Nephron progenitor cell (in vitro differentiated cells): ENCODE data around the gene RTN4RL1.
A peak's percentile ranks its signal among the peaks of the same experiment; 100 is the strongest.

Experiments
- DNase-seq: peaks from one replicate; pipeline ENCODE4 v3.0.0; 2021
- H3K27ac Mint-ChIP-seq: 2 replicates; pipeline ENCODE4 v1.8.0; 2021; ENCODE audit warnings: mild to moderate bottlenecking, moderate library complexity, mixed read lengths
- H3K27me3 Mint-ChIP-seq: 2 replicates; pipeline ENCODE4 v1.8.0; 2021; ENCODE audit warnings: mild to moderate bottlenecking, low read depth, mixed read lengths; ENCODE audit not compliant: poor library complexity
- H3K36me3 Mint-ChIP-seq: 2 replicates; pipeline ENCODE4 v1.8.0; 2021; ENCODE audit warnings: low read depth, mixed read lengths
- H3K4me1 Mint-ChIP-seq: 2 replicates; pipeline ENCODE4 v1.8.0; 2021; ENCODE audit warnings: mixed read lengths
- H3K4me3 Mint-ChIP-seq: 2 replicates; pipeline ENCODE4 v1.8.0; 2021; ENCODE audit warnings: mild to moderate bottlenecking, moderate library complexity, mixed read lengths
- H3K9me3 Mint-ChIP-seq: 2 replicates; pipeline ENCODE4 v1.8.0; 2021; ENCODE audit warnings: mild to moderate bottlenecking, moderate library complexity, mixed read lengths
- TF ChIP-seq, protein P1 (sequence below): fragments of 200-600 bp; sonication (generic); IDR thresholded peaks from 2 replicates; pipeline ENCODE4 v1.5.0; 2021; ENCODE audit warnings: antibody characterized with exemption

RTN4RL1 gene

DNA sequence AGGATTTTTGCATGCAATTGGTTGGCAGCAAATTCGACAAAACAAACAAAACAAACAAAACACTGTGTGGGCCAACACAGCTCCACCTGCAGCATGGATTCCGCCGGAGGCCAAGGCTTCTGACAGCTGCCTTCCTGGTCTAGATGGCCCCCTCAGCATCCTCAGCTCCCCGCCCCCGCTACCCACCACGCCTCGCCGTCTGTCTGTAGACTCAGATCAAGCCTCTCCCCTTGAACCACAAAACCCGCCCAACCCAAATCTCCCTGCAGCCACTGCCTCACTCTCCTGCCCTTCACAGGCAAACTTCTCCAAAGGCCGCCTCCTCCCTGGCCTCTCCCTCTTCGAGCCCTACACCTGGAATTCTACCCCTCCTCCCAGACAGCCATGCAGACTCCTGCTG lies 57.9 kb downstream of the RTN4RL1 start:
- Mint-ChIP-seq H3K4me3 (no peak overlapping the region), H3K27ac (no peak overlapping the region), H3K27me3 (peaks cover 42% of the 10 kb centered on the region), H3K36me3 (no peaks in the 10 kb centered on the region), H3K4me1 (peaks cover 43% of the 10 kb centered on the region), H3K9me3 (peaks cover 16% of the 10 kb centered on the region)
- no peak for DNase-seq
- TF ChIP-seq, protein P1, sequence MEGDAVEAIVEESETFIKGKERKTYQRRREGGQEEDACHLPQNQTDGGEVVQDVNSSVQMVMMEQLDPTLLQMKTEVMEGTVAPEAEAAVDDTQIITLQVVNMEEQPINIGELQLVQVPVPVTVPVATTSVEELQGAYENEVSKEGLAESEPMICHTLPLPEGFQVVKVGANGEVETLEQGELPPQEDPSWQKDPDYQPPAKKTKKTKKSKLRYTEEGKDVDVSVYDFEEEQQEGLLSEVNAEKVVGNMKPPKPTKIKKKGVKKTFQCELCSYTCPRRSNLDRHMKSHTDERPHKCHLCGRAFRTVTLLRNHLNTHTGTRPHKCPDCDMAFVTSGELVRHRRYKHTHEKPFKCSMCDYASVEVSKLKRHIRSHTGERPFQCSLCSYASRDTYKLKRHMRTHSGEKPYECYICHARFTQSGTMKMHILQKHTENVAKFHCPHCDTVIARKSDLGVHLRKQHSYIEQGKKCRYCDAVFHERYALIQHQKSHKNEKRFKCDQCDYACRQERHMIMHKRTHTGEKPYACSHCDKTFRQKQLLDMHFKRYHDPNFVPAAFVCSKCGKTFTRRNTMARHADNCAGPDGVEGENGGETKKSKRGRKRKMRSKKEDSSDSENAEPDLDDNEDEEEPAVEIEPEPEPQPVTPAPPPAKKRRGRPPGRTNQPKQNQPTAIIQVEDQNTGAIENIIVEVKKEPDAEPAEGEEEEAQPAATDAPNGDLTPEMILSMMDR, result no peak

DNA sequence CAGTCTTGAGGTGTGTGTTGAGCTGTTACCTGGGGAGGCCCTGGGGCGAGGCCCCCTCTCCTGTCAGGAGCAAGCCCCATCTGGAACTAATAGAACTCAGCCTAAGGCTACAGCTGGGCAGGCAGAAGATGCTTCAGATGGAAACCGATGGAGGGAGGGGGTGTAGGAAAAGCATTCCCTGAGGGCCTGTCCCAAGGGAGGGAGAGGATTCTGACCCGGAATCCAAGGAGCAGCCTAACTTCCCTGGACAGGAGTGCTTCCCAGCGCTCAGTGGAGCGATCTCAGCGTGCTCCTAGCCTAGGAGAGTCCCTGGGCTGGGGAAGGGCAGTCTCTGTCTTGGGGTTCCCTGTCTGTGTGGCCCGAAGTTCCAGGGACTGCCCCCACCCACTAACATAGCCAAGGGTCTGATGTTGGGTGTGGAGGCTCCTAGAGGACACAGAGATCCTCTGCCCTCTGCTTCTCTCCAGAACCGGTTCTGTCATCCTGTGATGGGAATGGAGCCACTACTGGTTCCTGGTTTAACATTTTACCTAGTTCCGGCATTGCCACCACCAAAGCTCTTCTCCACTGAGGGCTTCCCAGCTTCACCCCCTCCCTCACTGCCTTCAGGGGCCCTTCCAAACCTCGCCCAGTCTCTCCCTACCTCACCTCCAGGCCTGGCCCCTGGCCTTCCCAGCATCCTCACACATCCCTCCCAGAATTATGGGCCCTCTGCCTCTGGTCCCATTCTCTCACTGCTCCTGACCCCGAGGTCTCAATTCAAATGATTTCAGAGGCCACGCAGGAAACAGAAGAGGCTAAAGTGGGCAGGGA lies 58.7 kb downstream of the RTN4RL1 start:
- TF ChIP-seq, protein P1, result no peak
- H3K9me3 Mint-ChIP-seq, result peaks cover 16% of the 10 kb centered on the region
- H3K36me3 Mint-ChIP-seq, result no peaks in the 10 kb centered on the region
- peaks cover 46% of the 10 kb centered on the region for H3K4me1 Mint-ChIP-seq
- H3K4me3 Mint-ChIP-seq, result no peak overlapping the region
- H3K27ac Mint-ChIP-seq, result no peak overlapping the region
- H3K27me3 Mint-ChIP-seq, result peaks cover 40% of the 10 kb centered on the region
- DNase-seq, result no peak

DNA sequence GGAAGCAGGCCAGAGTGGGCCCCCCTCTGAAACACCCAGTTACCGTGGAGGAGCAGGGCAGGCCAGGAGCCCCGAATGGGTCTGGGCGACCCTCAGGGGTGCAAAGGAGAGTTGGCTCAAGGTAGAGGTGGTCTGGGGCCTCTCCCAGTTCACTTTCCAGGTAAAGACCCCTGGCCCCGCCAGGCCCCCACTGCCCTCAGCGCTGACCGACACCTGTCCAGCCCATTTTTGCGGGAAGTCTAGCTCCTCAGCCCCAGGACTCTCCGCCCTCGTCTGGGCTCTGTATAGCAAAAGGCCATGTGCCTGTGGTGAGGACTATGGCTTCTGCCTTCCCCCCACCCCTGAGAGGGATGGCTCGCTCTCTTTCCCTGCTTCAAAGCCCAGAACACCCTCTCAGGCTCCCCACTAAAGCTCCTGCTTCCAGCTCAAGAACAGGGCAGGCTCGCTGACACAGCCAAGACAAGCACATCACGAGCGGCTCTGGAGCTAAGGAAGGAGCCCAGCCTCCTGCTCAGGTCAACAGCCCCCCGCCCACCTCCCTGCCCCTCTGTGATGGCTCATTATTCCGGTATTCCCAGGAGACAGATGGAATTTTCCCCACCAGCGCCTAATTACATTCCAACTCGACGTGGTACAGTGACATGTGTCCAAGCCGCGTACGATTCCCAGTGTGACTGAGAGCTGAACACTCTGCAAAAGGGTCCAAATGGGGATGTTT lies 59.4 kb downstream of the RTN4RL1 start:
- Mint-ChIP-seq H3K36me3 (no peaks in the 10 kb centered on the region), H3K27ac (peak overlapping the region; percentile 74), H3K27me3 (peaks cover 35% of the 10 kb centered on the region), H3K9me3 (peaks cover 11% of the 10 kb centered on the region), H3K4me3 (no peak overlapping the region), H3K4me1 (peaks cover 47% of the 10 kb centered on the region)
- TF ChIP-seq, protein P1, result no peak
- DNase-seq, result peak; percentile 55

DNA sequence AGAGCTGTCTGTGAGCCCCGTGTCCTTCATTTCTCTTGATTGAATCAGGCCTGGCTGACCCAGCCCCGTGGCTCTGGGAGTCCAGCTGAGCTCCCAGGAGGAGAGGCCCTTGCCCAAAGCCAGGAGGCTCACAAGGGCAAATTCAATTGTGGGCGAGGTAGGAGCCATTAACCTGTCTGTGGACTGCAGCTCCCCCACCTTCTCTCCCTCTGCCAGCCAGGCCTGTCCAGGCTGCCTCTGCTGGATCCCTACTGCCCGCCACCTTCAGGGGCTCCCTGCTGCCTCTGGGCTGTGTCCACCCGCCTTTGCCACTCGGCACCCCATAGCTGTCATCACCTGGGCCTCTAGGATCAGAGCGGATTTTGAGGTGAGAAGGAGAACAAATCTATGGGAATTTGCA lies 61.9 kb downstream of the RTN4RL1 start:
- H3K27ac Mint-ChIP-seq, result no peak overlapping the region
- TF ChIP-seq, protein P1, result no peak
- H3K27me3 Mint-ChIP-seq, result peaks cover 17% of the 10 kb centered on the region
- peaks cover 64% of the 10 kb centered on the region for H3K4me1 Mint-ChIP-seq
- H3K4me3 Mint-ChIP-seq, result no peak overlapping the region
- no peaks in the 10 kb centered on the region for H3K36me3 Mint-ChIP-seq
- no peaks in the 10 kb centered on the region for H3K9me3 Mint-ChIP-seq
- DNase-seq, result no peak

DNA sequence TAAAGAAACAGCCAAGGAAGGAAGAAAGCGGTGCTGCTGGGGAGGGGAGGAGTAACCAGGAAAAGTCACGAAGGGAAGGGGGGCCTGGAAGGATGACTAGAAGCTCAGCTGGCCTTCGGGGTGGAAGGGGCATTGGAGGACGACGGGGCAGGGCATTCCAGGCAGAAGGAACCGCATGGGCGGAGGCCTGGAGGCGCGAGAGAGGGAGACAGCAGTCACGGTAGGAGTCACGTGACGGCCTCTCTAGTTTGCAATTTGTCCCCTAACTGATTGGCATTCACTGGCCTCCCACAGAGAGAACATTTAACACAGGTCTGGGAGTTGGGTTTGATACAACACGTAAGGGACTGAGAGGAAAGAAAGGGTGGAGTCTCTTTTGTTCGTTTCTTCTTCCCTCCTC lies 63.9 kb downstream of the RTN4RL1 start:
- H3K36me3 Mint-ChIP-seq, result no peaks in the 10 kb centered on the region
- peaks cover 52% of the 10 kb centered on the region for H3K4me1 Mint-ChIP-seq
- peak overlapping the region; percentile 9 for H3K4me3 Mint-ChIP-seq
- no peaks in the 10 kb centered on the region for H3K9me3 Mint-ChIP-seq
- TF ChIP-seq, protein P1, result no peak
- DNase-seq, result no peak
- no peak overlapping the region for H3K27ac Mint-ChIP-seq
- peaks cover 16% of the 10 kb centered on the region for H3K27me3 Mint-ChIP-seq
